GM23338 (cell line): ENCODE measurements around the gene NCAPH2. TPM values are rescaled to one million over a fixed set of nuclear protein-coding genes. Genes with fewer than 3 reads are reported as not detected.

Experiments used
- ATAC-seq: fragments of 200-7000 bp; cut with Tn5 transposase; 3 replicates; pipeline ENCODE4 v1.9.1; 2020
- DNase-seq: peaks from one replicate; pipeline ENCODE4 v3.0.0-alpha.2; 2015; ENCODE audit warnings: low spot score
- H2AFZ ChIP-seq: fragments of 200-600 bp; sonication (generic); 2 replicates; pipeline ENCODE4 v1.8.0; 2016; ENCODE audit warnings: antibody characterized with exemption, mild to moderate bottlenecking, moderate library complexity
- H3F3A ChIP-seq: fragments of 200-600 bp; sonication (generic); replicated peaks from 2 replicates; pipeline ENCODE4 v1.8.0; 2017; ENCODE audit warnings: antibody characterized with exemption, mixed run types, low read depth
- H3K27ac ChIP-seq: fragments of 200-600 bp; sonication (generic); 2 replicates; pipeline ENCODE4 v1.6.1; 2016; ENCODE audit warnings: low read depth
- H3K27me3 ChIP-seq: fragments of 200-600 bp; sonication (generic); 2 replicates; pipeline ENCODE4 v1.8.0; 2016; ENCODE audit warnings: mild to moderate bottlenecking, mixed run types, moderate library complexity; ENCODE audit not compliant: insufficient read depth
- H3K36me3 ChIP-seq: fragments of 200-600 bp; sonication (generic); 2 replicates; pipeline ENCODE4 v1.8.0; 2016; ENCODE audit warnings: mild to moderate bottlenecking; ENCODE audit not compliant: insufficient read depth
- H3K4me1 ChIP-seq: fragments of 200-600 bp; sonication (generic); 2 replicates; pipeline ENCODE4 v1.8.0; 2016; ENCODE audit warnings: mild to moderate bottlenecking, moderate library complexity; ENCODE audit not compliant: insufficient read depth
- H3K4me2 ChIP-seq: fragments of 200-600 bp; sonication (generic); 2 replicates; pipeline ENCODE4 v1.7.1; 2017; ENCODE audit warnings: mixed run types
- H3K4me3 ChIP-seq: fragments of 200-600 bp; sonication (generic); 2 replicates; pipeline ENCODE4 v1.6.1; 2016; ENCODE audit warnings: mixed run types
- H3K79me2 ChIP-seq: fragments of 200-600 bp; sonication (generic); replicated peaks from 2 replicates; pipeline ENCODE4 v1.8.0; 2017; ENCODE audit warnings: mild to moderate bottlenecking; ENCODE audit not compliant: insufficient read depth
- H3K9me2 ChIP-seq: fragments of 200-600 bp; sonication (generic); 2 replicates; pipeline ENCODE4 v1.8.0; 2017; ENCODE audit not compliant: insufficient read depth
- H4K20me1 ChIP-seq: fragments of 200-600 bp; sonication (generic); replicated peaks from 2 replicates; pipeline ENCODE4 v1.8.0; 2017; ENCODE audit warnings: mild to moderate bottlenecking; ENCODE audit not compliant: insufficient read depth
- H3K27ac Mint-ChIP-seq: 2 replicates; pipeline ENCODE4 v1.8.0; 2020; ENCODE audit warnings: inconsistent platforms, mild to moderate bottlenecking, moderate library complexity, mixed read lengths
- H3K27me3 Mint-ChIP-seq: 3 replicates; pipeline ENCODE4 v1.8.0; 2022; ENCODE audit warnings: low read depth, mild to moderate bottlenecking, moderate library complexity, mixed read lengths, inconsistent platforms; ENCODE audit not compliant: insufficient read depth, poor library complexity
- H3K36me3 Mint-ChIP-seq: 3 replicates; pipeline ENCODE4 v1.8.0; 2021; ENCODE audit warnings: low read depth, mild to moderate bottlenecking, inconsistent platforms, moderate library complexity, mixed read lengths
- H3K4me1 Mint-ChIP-seq: 3 replicates; pipeline ENCODE4 v1.8.0; 2020; ENCODE audit warnings: mild to moderate bottlenecking, inconsistent platforms, mixed read lengths
- H3K4me3 Mint-ChIP-seq: 3 replicates; pipeline ENCODE4 v1.8.0; 2021; ENCODE audit warnings: moderate library complexity, mild to moderate bottlenecking, inconsistent platforms, mixed read lengths
- H3K9me3 Mint-ChIP-seq: 3 replicates; pipeline ENCODE4 v1.8.0; 2020; ENCODE audit warnings: moderate library complexity, mild to moderate bottlenecking, inconsistent platforms, mixed read lengths
- CREB1 ChIP-seq: fragments of 250-450 bp; sonication (Bioruptor Pico); IDR thresholded peaks from 2 replicates; pipeline ENCODE4 v1.5.0; 2020; ENCODE audit warnings: low read depth, mild to moderate bottlenecking, moderate library complexity
- EZH2 ChIP-seq: fragments of 200-600 bp; sonication (generic); IDR thresholded peaks from one replicate; pipeline ENCODE4 v1.8.0; 2017; ENCODE audit warnings: antibody characterized with exemption, mild to moderate bottlenecking, low read depth; ENCODE audit not compliant: unreplicated experiment
- EZH2phosphoT487 ChIP-seq: fragments of 200-600 bp; sonication (generic); IDR thresholded peaks from one replicate; pipeline ENCODE4 v1.8.1; 2018; ENCODE audit warnings: antibody characterized with exemption; ENCODE audit not compliant: unreplicated experiment
- JUNB ChIP-seq: IDR thresholded peaks from one replicate; pipeline ENCODE4 v1.6.1; 2016; ENCODE audit warnings: antibody characterized with exemption; ENCODE audit not compliant: unreplicated experiment
- NANOG ChIP-seq: IDR thresholded peaks from 2 replicates; pipeline ENCODE4 v1.6.1; 2016; ENCODE audit warnings: antibody characterized with exemption, borderline replicate concordance
- STAT1 ChIP-seq: IDR thresholded peaks from one replicate; pipeline ENCODE4 v1.6.1; 2016; ENCODE audit warnings: antibody characterized with exemption; ENCODE audit not compliant: unreplicated experiment
- ZNF114 ChIP-seq: fragments of 250-450 bp; sonication (Bioruptor Pico); IDR thresholded peaks from 2 replicates; pipeline ENCODE4 v1.5.0; 2020; ENCODE audit warnings: mild to moderate bottlenecking, moderate library complexity
- ZNF331 ChIP-seq: fragments of 250-450 bp; sonication (Bioruptor Pico); IDR thresholded peaks from 2 replicates; pipeline ENCODE4 v1.5.0; 2020; ENCODE audit warnings: low read depth, mild to moderate bottlenecking, moderate library complexity
- polyA plus RNA-seq: library from polyadenylated mRNA; unstranded; fragments of >200 nt; fragmentation: Nextera tagmentation; extraction: Ambion mirVana; gene quantifications from 2 replicates; pipeline ENCODE4 v1.2.1, GENCODE V29; 2016
- total RNA-seq: library from RNA; depleted of rRNA; stranded (reverse); fragments of >200 nt; shearing (Covaris generic); gene quantifications from 2 replicates; pipeline ENCODE4 v1.2.3, GENCODE V29; 2014
- TF ChIP-seq, protein P1 (sequence below): IDR thresholded peaks from one replicate; pipeline ENCODE4 v1.6.1; 2018; ENCODE audit warnings: antibody characterized with exemption; ENCODE audit not compliant: unreplicated experiment
- TF ChIP-seq, protein P2 (sequence below): IDR thresholded peaks from 2 replicates; pipeline ENCODE4 v1.6.1; 2016; ENCODE audit warnings: antibody characterized with exemption
- TF ChIP-seq, protein P3 (sequence below): fragments of 250-450 bp; sonication (Bioruptor Pico); IDR thresholded peaks from 2 replicates; pipeline ENCODE4 v1.5.0; 2020; ENCODE audit warnings: mild to moderate bottlenecking, moderate library complexity

The NCAPH2 gene
- total and polyA plus RNA-seq, 2 experiments from 2014 or later: 52.2 to 76.1 TPM

DNA sequence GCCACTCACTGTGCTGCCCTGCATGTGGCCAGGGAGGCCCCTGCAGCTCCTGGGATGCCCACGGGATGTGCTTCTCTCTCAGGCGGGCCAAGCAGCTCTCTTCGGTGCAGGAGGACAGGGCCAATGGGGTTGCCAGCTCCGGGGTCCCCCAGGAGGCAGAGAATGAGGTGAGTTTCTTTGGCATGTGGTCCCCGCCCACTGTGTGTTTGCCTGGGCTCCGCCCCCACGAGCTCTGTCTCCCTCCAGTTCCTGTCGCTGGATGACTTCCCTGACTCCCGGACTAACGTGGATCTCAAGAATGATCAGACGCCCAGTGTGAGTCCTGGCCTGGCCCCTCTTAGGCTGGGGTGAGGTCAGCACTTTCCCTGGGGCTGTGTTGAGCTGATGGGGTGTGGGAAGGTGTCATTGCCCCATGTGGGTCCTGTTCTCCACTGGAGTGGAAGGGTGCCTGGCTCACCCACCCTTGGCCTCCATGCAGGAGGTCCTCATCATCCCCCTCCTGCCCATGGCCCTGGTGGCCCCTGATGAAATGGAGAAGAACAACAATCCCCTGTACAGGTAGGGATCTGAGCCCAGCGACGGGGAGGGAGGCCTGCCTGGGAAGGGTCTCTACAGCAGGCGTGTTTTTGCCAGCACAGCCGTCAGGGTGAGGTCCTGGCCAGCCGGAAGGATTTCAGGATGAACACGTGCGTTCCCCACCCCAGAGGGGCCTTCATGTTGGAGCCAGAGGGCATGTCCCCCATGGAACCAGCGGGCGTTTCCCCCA, 9.7 kb downstream of the NCAPH2 start (continued):
- TF ChIP-seq, protein P1, sequence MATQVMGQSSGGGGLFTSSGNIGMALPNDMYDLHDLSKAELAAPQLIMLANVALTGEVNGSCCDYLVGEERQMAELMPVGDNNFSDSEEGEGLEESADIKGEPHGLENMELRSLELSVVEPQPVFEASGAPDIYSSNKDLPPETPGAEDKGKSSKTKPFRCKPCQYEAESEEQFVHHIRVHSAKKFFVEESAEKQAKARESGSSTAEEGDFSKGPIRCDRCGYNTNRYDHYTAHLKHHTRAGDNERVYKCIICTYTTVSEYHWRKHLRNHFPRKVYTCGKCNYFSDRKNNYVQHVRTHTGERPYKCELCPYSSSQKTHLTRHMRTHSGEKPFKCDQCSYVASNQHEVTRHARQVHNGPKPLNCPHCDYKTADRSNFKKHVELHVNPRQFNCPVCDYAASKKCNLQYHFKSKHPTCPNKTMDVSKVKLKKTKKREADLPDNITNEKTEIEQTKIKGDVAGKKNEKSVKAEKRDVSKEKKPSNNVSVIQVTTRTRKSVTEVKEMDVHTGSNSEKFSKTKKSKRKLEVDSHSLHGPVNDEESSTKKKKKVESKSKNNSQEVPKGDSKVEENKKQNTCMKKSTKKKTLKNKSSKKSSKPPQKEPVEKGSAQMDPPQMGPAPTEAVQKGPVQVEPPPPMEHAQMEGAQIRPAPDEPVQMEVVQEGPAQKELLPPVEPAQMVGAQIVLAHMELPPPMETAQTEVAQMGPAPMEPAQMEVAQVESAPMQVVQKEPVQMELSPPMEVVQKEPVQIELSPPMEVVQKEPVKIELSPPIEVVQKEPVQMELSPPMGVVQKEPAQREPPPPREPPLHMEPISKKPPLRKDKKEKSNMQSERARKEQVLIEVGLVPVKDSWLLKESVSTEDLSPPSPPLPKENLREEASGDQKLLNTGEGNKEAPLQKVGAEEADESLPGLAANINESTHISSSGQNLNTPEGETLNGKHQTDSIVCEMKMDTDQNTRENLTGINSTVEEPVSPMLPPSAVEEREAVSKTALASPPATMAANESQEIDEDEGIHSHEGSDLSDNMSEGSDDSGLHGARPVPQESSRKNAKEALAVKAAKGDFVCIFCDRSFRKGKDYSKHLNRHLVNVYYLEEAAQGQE: no peak
- TF ChIP-seq, protein P2, sequence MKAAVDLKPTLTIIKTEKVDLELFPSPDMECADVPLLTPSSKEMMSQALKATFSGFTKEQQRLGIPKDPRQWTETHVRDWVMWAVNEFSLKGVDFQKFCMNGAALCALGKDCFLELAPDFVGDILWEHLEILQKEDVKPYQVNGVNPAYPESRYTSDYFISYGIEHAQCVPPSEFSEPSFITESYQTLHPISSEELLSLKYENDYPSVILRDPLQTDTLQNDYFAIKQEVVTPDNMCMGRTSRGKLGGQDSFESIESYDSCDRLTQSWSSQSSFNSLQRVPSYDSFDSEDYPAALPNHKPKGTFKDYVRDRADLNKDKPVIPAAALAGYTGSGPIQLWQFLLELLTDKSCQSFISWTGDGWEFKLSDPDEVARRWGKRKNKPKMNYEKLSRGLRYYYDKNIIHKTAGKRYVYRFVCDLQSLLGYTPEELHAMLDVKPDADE: no peak
- TF ChIP-seq ZNF114 (no peak), STAT1 (no peak), CREB1 (CRISPR knock-in tag) (no peak), JUNB (no peak)

DNA sequence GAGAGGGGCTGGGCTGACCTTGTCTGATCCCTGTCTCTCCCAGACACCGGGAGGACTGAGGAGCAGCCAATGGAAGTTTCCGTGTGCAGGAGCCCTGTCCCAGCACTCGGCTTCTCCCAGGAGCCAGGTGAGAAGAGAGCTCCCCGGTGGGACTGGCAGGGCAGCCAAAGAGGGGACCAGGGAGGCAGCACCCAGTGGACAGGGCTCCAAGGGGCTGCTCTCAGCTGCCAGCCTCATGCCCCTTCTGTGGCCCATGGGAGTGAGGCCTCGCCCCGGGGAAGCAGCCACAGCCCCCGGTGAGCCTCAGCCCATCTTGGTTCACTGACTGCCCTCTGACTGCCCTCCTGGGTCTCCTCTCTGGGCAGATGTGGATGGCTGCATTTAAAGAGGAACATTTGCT, 10.6 kb downstream of the NCAPH2 start:
- Histone ChIP-seq H3K36me3 (no peaks in the 10 kb centered on the region; the same call in 1 of the 2 replicates), H3F3A (no peaks in the 10 kb centered on the region), H3K27ac (no peak overlapping the region), H3K4me1 (no peaks in the 10 kb centered on the region), H3K79me2 (peaks cover 19% of the 10 kb centered on the region), H3K4me3 (no peak overlapping the region), H3K27me3 (no peaks in the 10 kb centered on the region), H2AFZ (no peak overlapping the region), H4K20me1 (peaks cover 6% of the 10 kb centered on the region; the same call in 1 of the 2 replicates), H3K4me2 (no peak overlapping the region), H3K9me2 (no peaks in the 10 kb centered on the region)
- Mint-ChIP-seq H3K27me3 (peaks cover 6% of the 10 kb centered on the region), H3K9me3 (no peaks in the 10 kb centered on the region; the same call in 2 of the 3 replicates), H3K36me3 (peaks cover 17% of the 10 kb centered on the region), H3K27ac (no peak overlapping the region), H3K4me1 (no peaks in the 10 kb centered on the region; the same call in 2 of the 3 replicates), H3K4me3 (no peak overlapping the region)
- DNase-seq: no peak
- no peak for ATAC-seq
- TF ChIP-seq, protein P3, sequence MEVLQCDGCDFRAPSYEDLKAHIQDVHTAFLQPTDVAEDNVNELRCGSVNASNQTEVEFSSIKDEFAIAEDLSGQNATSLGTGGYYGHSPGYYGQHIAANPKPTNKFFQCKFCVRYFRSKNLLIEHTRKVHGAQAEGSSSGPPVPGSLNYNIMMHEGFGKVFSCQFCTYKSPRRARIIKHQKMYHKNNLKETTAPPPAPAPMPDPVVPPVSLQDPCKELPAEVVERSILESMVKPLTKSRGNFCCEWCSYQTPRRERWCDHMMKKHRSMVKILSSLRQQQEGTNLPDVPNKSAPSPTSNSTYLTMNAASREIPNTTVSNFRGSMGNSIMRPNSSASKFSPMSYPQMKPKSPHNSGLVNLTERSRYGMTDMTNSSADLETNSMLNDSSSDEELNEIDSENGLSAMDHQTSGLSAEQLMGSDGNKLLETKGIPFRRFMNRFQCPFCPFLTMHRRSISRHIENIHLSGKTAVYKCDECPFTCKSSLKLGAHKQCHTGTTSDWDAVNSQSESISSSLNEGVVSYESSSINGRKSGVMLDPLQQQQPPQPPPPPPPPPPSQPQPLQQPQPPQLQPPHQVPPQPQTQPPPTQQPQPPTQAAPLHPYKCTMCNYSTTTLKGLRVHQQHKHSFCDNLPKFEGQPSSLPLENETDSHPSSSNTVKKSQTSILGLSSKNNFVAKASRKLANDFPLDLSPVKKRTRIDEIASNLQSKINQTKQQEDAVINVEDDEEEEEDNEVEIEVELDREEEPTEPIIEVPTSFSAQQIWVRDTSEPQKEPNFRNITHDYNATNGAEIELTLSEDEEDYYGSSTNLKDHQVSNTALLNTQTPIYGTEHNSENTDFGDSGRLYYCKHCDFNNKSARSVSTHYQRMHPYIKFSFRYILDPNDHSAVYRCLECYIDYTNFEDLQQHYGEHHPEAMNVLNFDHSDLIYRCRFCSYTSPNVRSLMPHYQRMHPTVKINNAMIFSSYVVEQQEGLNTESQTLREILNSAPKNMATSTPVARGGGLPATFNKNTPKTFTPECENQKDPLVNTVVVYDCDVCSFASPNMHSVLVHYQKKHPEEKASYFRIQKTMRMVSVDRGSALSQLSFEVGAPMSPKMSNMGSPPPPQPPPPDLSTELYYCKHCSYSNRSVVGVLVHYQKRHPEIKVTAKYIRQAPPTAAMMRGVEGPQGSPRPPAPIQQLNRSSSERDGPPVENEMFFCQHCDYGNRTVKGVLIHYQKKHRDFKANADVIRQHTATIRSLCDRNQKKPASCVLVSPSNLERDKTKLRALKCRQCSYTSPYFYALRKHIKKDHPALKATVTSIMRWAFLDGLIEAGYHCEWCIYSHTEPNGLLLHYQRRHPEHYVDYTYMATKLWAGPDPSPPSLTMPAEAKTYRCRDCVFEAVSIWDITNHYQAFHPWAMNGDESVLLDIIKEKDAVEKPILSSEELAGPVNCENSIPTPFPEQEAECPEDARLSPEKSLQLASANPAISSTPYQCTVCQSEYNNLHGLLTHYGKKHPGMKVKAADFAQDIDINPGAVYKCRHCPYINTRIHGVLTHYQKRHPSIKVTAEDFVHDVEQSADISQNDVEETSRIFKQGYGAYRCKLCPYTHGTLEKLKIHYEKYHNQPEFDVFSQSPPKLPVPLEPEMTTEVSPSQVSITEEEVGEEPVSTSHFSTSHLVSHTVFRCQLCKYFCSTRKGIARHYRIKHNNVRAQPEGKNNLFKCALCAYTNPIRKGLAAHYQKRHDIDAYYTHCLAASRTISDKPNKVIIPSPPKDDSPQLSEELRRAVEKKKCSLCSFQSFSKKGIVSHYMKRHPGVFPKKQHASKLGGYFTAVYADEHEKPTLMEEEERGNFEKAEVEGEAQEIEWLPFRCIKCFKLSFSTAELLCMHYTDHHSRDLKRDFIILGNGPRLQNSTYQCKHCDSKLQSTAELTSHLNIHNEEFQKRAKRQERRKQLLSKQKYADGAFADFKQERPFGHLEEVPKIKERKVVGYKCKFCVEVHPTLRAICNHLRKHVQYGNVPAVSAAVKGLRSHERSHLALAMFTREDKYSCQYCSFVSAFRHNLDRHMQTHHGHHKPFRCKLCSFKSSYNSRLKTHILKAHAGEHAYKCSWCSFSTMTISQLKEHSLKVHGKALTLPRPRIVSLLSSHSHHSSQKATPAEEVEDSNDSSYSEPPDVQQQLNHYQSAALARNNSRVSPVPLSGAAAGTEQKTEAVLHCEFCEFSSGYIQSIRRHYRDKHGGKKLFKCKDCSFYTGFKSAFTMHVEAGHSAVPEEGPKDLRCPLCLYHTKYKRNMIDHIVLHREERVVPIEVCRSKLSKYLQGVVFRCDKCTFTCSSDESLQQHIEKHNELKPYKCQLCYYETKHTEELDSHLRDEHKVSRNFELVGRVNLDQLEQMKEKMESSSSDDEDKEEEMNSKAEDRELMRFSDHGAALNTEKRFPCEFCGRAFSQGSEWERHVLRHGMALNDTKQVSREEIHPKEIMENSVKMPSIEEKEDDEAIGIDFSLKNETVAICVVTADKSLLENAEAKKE (CRISPR knock-in tag): no peak
- TF ChIP-seq STAT1 (no peak), EZH2phosphoT487 (no peak), ZNF331 (no peak), NANOG (no peak), EZH2 (no peak), JUNB (no peak), ZNF114 (no peak)
